ENCODE measurements around the gene GLS2. TPM values are rescaled to one million over a fixed set of nuclear protein-coding genes. Genes with fewer than 3 reads are reported as not detected.

The GLS2 gene
- total RNA-seq, 1 experiment from 2014 or later = 14.7 TPM

GRCh38 chr12:56469007-56469930, 18.7 kb downstream of the GLS2 start:
- H3K4me3 Mint-ChIP-seq (ENCODE audit: unreplicated experiment) = peak overlapping the region; percentile 96
- no peaks in the 10 kb centered on the region for H3K9me3 ChIP-seq
- CTCF ChIA-PET = no interaction called here
- intact Hi-C loops (cut with micrococcal nuclease; ENCODE audit: unreplicated experiment) = loop anchor here (5.0 kb wide), 1 partner anchor 277 kb away; no protein-coding TSS in a partner anchor
- H3K27ac Mint-ChIP-seq (ENCODE audit: unreplicated experiment) = peak overlapping the region; percentile 99
- no peak for TF ChIP-seq CTCF (IDR thresholded peaks at IDR 0.05; ENCODE audit: insufficient read depth in 1 of 2, low read depth in 1 of 2, low read length in 1 of 2, severe bottlenecking in 1 of 2, unreplicated experiment in 1 of 2)
- H3K36me3 Mint-ChIP-seq (ENCODE audit: insufficient read depth, unreplicated experiment) = peaks cover 22% of the 10 kb centered on the region
- H3K36me3 ChIP-seq (ENCODE audit: control insufficient read depth, insufficient read depth, low read length) = no peaks in the 10 kb centered on the region
- H3K4me3 ChIP-seq (ENCODE audit: low read depth, low read length) = peak overlapping the region; percentile 66
- POLR2A ChIA-PET = interaction anchor here (0.5 kb wide), 1 partner anchor 401 kb away, joined by 10 read pairs; no protein-coding TSS in a partner anchor
- no TSS peak for BruUV-seq (replicated peaks)
- no peaks in the 10 kb centered on the region for H3K9me3 Mint-ChIP-seq (ENCODE audit: unreplicated experiment)
- peaks cover 11% of the 10 kb centered on the region; the same call in 1 of the 2 replicates for H3K4me1 ChIP-seq
- no peaks in the 10 kb centered on the region for H3K27me3 Mint-ChIP-seq (ENCODE audit: insufficient read depth, unreplicated experiment)
- peak in 1 of 2 experiments; percentile 16 for DNase-seq
- H3K27me3 ChIP-seq (replicated peaks; ENCODE audit: control insufficient read depth, insufficient read depth, low read length) = no peaks in the 10 kb centered on the region
- H3K4me1 Mint-ChIP-seq (ENCODE audit: low read depth, unreplicated experiment) = peaks cover 6% of the 10 kb centered on the region

- Mint-ChIP-seq H3K27ac (ENCODE audit: unreplicated experiment) (peak within 1 kb of the TSS; percentile 99), H3K27me3 (ENCODE audit: insufficient read depth, unreplicated experiment) (no peaks in the 10 kb centered on the region), H3K9me3 (ENCODE audit: unreplicated experiment) (no peaks in the 10 kb centered on the region), H3K36me3 (ENCODE audit: insufficient read depth, unreplicated experiment) (peaks cover 17% of the 10 kb centered on the region), H3K4me3 (ENCODE audit: unreplicated experiment) (peak within 1 kb of the TSS; percentile 96), H3K4me1 (ENCODE audit: low read depth, unreplicated experiment) (peaks cover 6% of the 10 kb centered on the region)
- BruUV-seq (replicated peaks) = TSS peak; percentile 51
- TF ChIP-seq CTCF (IDR thresholded peaks at IDR 0.05; ENCODE audit: insufficient read depth in 1 of 2, low read depth in 1 of 2, low read length in 1 of 2, severe bottlenecking in 1 of 2, unreplicated experiment in 1 of 2) = peak in 1 of 2 experiments; percentile 38
- CTCF ChIA-PET = no interaction called here
- intact Hi-C loops (cut with micrococcal nuclease; ENCODE audit: unreplicated experiment) = loop anchor here (1.0 to 5.0 kb wide), 3 partner anchors 134 to 276 kb away; no protein-coding TSS in a partner anchor
- DNase-seq = peak; percentile 89 to 92
- no peaks in the 10 kb centered on the region for H3K36me3 ChIP-seq (ENCODE audit: control insufficient read depth, insufficient read depth, low read length)
- POLR2A ChIA-PET = interaction anchor here (0.5 kb wide), 1 partner anchor 400 kb away, joined by 10 read pairs; no protein-coding TSS in a partner anchor
- H3K4me1 ChIP-seq = peaks cover 15% of the 10 kb centered on the region; the same call in 1 of the 2 replicates
- H3K27me3 ChIP-seq (replicated peaks; ENCODE audit: control insufficient read depth, insufficient read depth, low read length) = no peaks in the 10 kb centered on the region
- peak within 1 kb of the TSS; percentile 66 for H3K4me3 ChIP-seq (ENCODE audit: low read depth, low read length)
- H3K9me3 ChIP-seq = no peaks in the 10 kb centered on the region
These were observed 19.6 kb downstream of the GLS2 start, which contains the start of gene SPRYD4 for GRCh38 chr12:56468216-56469006. TSS of gene SPRYD4 (plus strand) at chr12:56468578. CDS start at chr12:56468592, 14 bp downstream.

GRCh38 chr12:56462565-56462964, 25.4 kb downstream of the GLS2 start:
- ChIA-PET POLR2A (no interaction called here), CTCF (interaction anchor here (1.2 kb wide), 1 partner anchor 147 kb away, joined by 4 read pairs; the partner anchor contains the start of gene CNPY2)
- H3K4me1 ChIP-seq = peaks cover 6% of the 10 kb centered on the region; the same call in 1 of the 2 replicates
- H3K36me3 ChIP-seq (ENCODE audit: control insufficient read depth, insufficient read depth, low read length) = no peaks in the 10 kb centered on the region
- no peak overlapping the region for H3K4me3 Mint-ChIP-seq (ENCODE audit: unreplicated experiment)
- DNase-seq = no peak
- no peak overlapping the region for H3K27ac Mint-ChIP-seq (ENCODE audit: unreplicated experiment)
- H3K4me1 Mint-ChIP-seq (ENCODE audit: low read depth, unreplicated experiment) = no peaks in the 10 kb centered on the region
- H3K27me3 Mint-ChIP-seq (ENCODE audit: insufficient read depth, unreplicated experiment) = no peaks in the 10 kb centered on the region
- intact Hi-C loops (cut with micrococcal nuclease; ENCODE audit: unreplicated experiment) = no loop called here
- H3K27me3 ChIP-seq (replicated peaks; ENCODE audit: control insufficient read depth, insufficient read depth, low read length) = no peaks in the 10 kb centered on the region
- BruUV-seq (replicated peaks) = no TSS peak
- TF ChIP-seq CTCF (IDR thresholded peaks at IDR 0.05; ENCODE audit: insufficient read depth in 1 of 2, low read depth in 1 of 2, low read length in 1 of 2, severe bottlenecking in 1 of 2, unreplicated experiment in 1 of 2) = no peak
- H3K4me3 ChIP-seq (ENCODE audit: low read depth, low read length) = no peak overlapping the region
- peaks cover 6% of the 10 kb centered on the region for H3K36me3 Mint-ChIP-seq (ENCODE audit: insufficient read depth, unreplicated experiment)
- H3K9me3 ChIP-seq = no peaks in the 10 kb centered on the region
- no peaks in the 10 kb centered on the region for H3K9me3 Mint-ChIP-seq (ENCODE audit: unreplicated experiment)
